Peyer's patch (tissue), 4 donors: ENCODE measurements around the gene CCDC69.

Experiments used
- POLR2A ChIP-seq, 2 donors: fragments of 450-650 bp; IDR thresholded peaks; one replicate each; pipeline ENCODE4 v1.5.1; 2017; ENCODE audit warnings: antibody characterized with exemption in 2 of 2, mild to moderate bottlenecking in 2 of 2, moderate library complexity in 2 of 2
- TF ChIP-seq, protein P1 (sequence below), 6 experiments: fragments of 450-650 bp in 4 of 6; fragments of 200-600 bp in 2 of 6; sonication (generic) in 1 of 6; IDR thresholded peaks; one replicate each; pipeline ENCODE4 v1.5.1; 2017 to 2019; ENCODE audit warnings: antibody characterized with exemption in 6 of 6, mild to moderate bottlenecking in 3 of 6, moderate library complexity in 1 of 6

DNA sequence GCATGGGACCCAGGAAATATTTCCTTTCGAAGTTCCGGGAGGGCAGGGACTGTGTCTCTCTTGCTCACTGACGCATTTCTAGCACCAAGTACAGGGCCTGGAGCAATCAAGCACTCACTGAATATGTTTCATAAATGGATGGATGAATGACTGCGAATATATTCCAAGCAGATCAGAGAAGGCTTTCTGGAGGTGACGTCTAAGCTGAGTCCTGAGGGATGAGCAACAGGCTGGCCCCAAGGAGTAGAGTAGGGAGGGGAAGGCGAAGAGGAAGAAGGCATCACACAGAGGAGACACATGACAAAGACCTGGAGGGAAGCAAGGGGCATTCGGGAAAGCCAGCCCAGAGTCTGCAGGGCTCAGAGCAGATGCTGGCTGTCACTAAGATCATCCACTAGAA, 80.2 kb downstream of the CCDC69 start:
- TF ChIP-seq, protein P1, sequence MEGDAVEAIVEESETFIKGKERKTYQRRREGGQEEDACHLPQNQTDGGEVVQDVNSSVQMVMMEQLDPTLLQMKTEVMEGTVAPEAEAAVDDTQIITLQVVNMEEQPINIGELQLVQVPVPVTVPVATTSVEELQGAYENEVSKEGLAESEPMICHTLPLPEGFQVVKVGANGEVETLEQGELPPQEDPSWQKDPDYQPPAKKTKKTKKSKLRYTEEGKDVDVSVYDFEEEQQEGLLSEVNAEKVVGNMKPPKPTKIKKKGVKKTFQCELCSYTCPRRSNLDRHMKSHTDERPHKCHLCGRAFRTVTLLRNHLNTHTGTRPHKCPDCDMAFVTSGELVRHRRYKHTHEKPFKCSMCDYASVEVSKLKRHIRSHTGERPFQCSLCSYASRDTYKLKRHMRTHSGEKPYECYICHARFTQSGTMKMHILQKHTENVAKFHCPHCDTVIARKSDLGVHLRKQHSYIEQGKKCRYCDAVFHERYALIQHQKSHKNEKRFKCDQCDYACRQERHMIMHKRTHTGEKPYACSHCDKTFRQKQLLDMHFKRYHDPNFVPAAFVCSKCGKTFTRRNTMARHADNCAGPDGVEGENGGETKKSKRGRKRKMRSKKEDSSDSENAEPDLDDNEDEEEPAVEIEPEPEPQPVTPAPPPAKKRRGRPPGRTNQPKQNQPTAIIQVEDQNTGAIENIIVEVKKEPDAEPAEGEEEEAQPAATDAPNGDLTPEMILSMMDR (IDR thresholded peaks at IDR 0.05), result no peak
- no peak for TF ChIP-seq POLR2A (IDR thresholded peaks at IDR 0.05)
